DMS114 treated with DMSO at 0.1 percent for 48 hours (cell line): ENCODE data around the gene FBXW4.
A peak's percentile ranks its signal among the peaks of the same experiment; 100 is the strongest.

Experiments used
- DNase-seq: peaks from one replicate; lab custom pipeline; 2025; ENCODE audit not compliant: unreplicated experiment; lab: John Stamatoyannopoulos, UW

FBXW4 gene

GRCh38 chr10:101704331-101704730 is 9.4 kb upstream of the FBXW4 start:
- no peak for DNase-seq

GRCh38 chr10:101696632-101697031 is 1.7 kb upstream of the FBXW4 start:
- no peak for DNase-seq

GRCh38 chr10:101695404-101695890 is 477 bp upstream of the FBXW4 start:
- peak; percentile 36 for DNase-seq

- DNase-seq, result peak; percentile 75
These were observed 844 bp downstream of the FBXW4 start for GRCh38 chr10:101693978-101694673.

- DNase-seq, result peak; percentile 75
These were observed 1.4 kb downstream of the FBXW4 start for GRCh38 chr10:101693651-101693977.

- DNase-seq, result no peak
These were observed 3.9 kb downstream of the FBXW4 start for GRCh38 chr10:101691081-101691480.

GRCh38 chr10:101690461-101690860 is 4.5 kb downstream of the FBXW4 start:
- no peak for DNase-seq

- DNase-seq, result no peak
These were observed 7.8 kb downstream of the FBXW4 start for GRCh38 chr10:101687071-101687658.

- no peak for DNase-seq
These were observed 8.6 kb downstream of the FBXW4 start for GRCh38 chr10:101686133-101686925.

GRCh38 chr10:101684782-101685181 is 10.2 kb downstream of the FBXW4 start:
- DNase-seq, result no peak

- no peak for DNase-seq
These were observed 11.7 kb downstream of the FBXW4 start for GRCh38 chr10:101683276-101683675.

GRCh38 chr10:101682172-101682825 is 12.7 kb downstream of the FBXW4 start:
- DNase-seq, result no peak

GRCh38 chr10:101676565-101676964 is 18.4 kb downstream of the FBXW4 start:
- DNase-seq, result no peak

- DNase-seq, result no peak
These were observed 19.9 kb downstream of the FBXW4 start for GRCh38 chr10:101675115-101675514.

GRCh38 chr10:101672536-101672935 is 22.4 kb downstream of the FBXW4 start:
- DNase-seq, result no peak

GRCh38 chr10:101671453-101671852 is 23.5 kb downstream of the FBXW4 start:
- DNase-seq, result no peak

GRCh38 chr10:101670635-101671034 is 24.3 kb downstream of the FBXW4 start:
- no peak for DNase-seq

- DNase-seq, result no peak
These were observed 25.8 kb downstream of the FBXW4 start for GRCh38 chr10:101669181-101669580.

GRCh38 chr10:101668566-101668965 is 26.4 kb downstream of the FBXW4 start:
- DNase-seq, result no peak

- no peak for DNase-seq
These were observed 28.9 kb downstream of the FBXW4 start for GRCh38 chr10:101666083-101666482.

GRCh38 chr10:101663097-101663496 is 31.9 kb downstream of the FBXW4 start:
- no peak for DNase-seq

- no peak for DNase-seq
These were observed 34.7 kb downstream of the FBXW4 start for GRCh38 chr10:101660256-101660655.
